K562 (cell line): ENCODE data around the gene RNF175. TPM values are rescaled to one million over a fixed set of nuclear protein-coding genes. Genes with fewer than 3 reads are reported as not detected.

ENCODE experiments used
- ATAC-seq: fragments of 200-7000 bp; cut with Tn5 transposase; 3 replicates; pipeline ENCODE4 v1.9.1; 2020; ENCODE audit warnings: moderate library complexity
- BruUV-seq: library from RNA; stranded (reverse); fragments of 400-500 nt; replicated peaks from 2 replicates; lab custom pipeline; 2021; lab: Mats Ljungman, UMichigan
- CTCF ChIA-PET: fragments of 300-600 bp; formaldehyde crosslinking; extraction: SDS; loops from one replicate; lab custom pipeline; 2021; ENCODE audit warnings: low intra/inter-chr PET ratio; lab: Yijun Ruan, JAX
- POLR2A ChIA-PET: fragments of 300-600, 350-650 bp; sonication (Branson Sonifier 250); formaldehyde crosslinking; extraction: SDS; loops from one replicate; lab custom pipeline; 2021; ENCODE audit warnings: antibody characterized with exemption, inconsistent platforms; lab: Yijun Ruan, JAX
- DNase-seq, 4 experiments: peaks; one replicate each; pipeline versions ENCODE4 v3.0.0 to v3.0.0-alpha.2; 2011 to 2018; ENCODE audit warnings: low spot score in 3 of 4, mixed read lengths in 3 of 4; ENCODE audit errors: extremely low read depth in 1 of 4
- FAIRE-seq: peaks from 2 replicates; lab custom pipeline; 2011; peaks lifted over from hg19 to GRCh38; lab: Jason Lieb, UNC
- H2AFZ ChIP-seq: 2 replicates; pipeline ENCODE4 v1.6.0; 2011; ENCODE audit warnings: low read depth, low read length, control low read depth, inconsistent platforms
- H3K27ac ChIP-seq: fragments of 200-600 bp; 3 replicates; pipeline ENCODE4 v1.8.0; 2011; ENCODE audit warnings: low read depth, mild to moderate bottlenecking, control low read depth, inconsistent platforms, low read length, moderate library complexity, mixed read lengths; ENCODE audit errors: extremely low read depth
- H3K27me3 ChIP-seq, 2 experiments: fragments of 300-600 bp in 1 of 2; 2 replicates in 1 of 2; 3 replicates in 1 of 2; pipeline versions ENCODE4 v1.6.0 to v1.8.0; 2011; ENCODE audit warnings: inconsistent platforms in 2 of 2, low read length in 2 of 2, mild to moderate bottlenecking in 1 of 2, mixed read lengths in 1 of 2, moderate library complexity in 1 of 2; ENCODE audit not compliant: control insufficient read depth in 2 of 2, insufficient read depth in 2 of 2
- H3K36me3 ChIP-seq: fragments of 300-600 bp; 3 replicates; pipeline ENCODE4 v1.8.0; 2011; ENCODE audit warnings: mild to moderate bottlenecking, low read length, inconsistent platforms; ENCODE audit not compliant: control insufficient read depth, insufficient read depth
- H3K4me1 ChIP-seq, 2 experiments: fragments of 200-600 bp in 1 of 2; replicated peaks in 1 of 2; 2 replicates in 1 of 2; 3 replicates in 1 of 2; pipeline versions ENCODE4 v1.5.1 to v1.8.0; 2011; ENCODE audit warnings: inconsistent platforms in 2 of 2, low read length in 2 of 2, mild to moderate bottlenecking in 1 of 2, mixed read lengths in 1 of 2, moderate library complexity in 1 of 2; ENCODE audit not compliant: control insufficient read depth in 2 of 2, insufficient read depth in 2 of 2
- H3K4me2 ChIP-seq: 2 replicates; pipeline ENCODE4 v1.6.1; 2011; ENCODE audit warnings: low read length, control low read depth, inconsistent platforms, mixed read lengths; ENCODE audit not compliant: insufficient read depth
- H3K4me3 ChIP-seq: fragments of 200-600 bp; sonication (generic), shearing (Covaris generic); 2 replicates; pipeline ENCODE4 v1.5.1; 2016; ENCODE audit warnings: control low read depth, inconsistent platforms
- H3K79me2 ChIP-seq: fragments of 200-600 bp; 3 replicates; pipeline ENCODE4 v1.8.0; 2011; ENCODE audit warnings: low read length, inconsistent platforms; ENCODE audit not compliant: control insufficient read depth, insufficient read depth
- H3K9ac ChIP-seq, 2 experiments: 2 replicates each; pipeline versions ENCODE4 v1.6.0 to v1.6.1; 2011; ENCODE audit warnings: low read depth in 2 of 2, low read length in 2 of 2, control low read depth in 1 of 2, inconsistent platforms in 1 of 2, mild to moderate bottlenecking in 1 of 2, mixed read lengths in 1 of 2; ENCODE audit not compliant: insufficient read depth in 1 of 2
- H3K9me1 ChIP-seq: one replicate; pipeline ENCODE4 v1.6.0; 2011; ENCODE audit warnings: inconsistent platforms, mild to moderate bottlenecking, low read length, moderate library complexity; ENCODE audit not compliant: control insufficient read depth, insufficient read depth
- H3K9me3 ChIP-seq: replicated peaks from 2 replicates; pipeline ENCODE4 v1.5.1; 2011; ENCODE audit warnings: low read depth, low read length, inconsistent platforms; ENCODE audit not compliant: control insufficient read depth, insufficient read depth
- H4K20me1 ChIP-seq: replicated peaks from 2 replicates; pipeline ENCODE4 v1.6.1; 2011; ENCODE audit warnings: low read length, inconsistent platforms, mixed read lengths; ENCODE audit not compliant: control insufficient read depth, insufficient read depth
- CBX8 ChIP-seq: fragments of 200-600 bp; sonication (generic); IDR thresholded peaks from 2 replicates; pipeline ENCODE4 v1.6.1; 2012; ENCODE audit warnings: borderline replicate concordance, mixed run types, low read depth, mild to moderate bottlenecking, moderate library complexity, mixed read lengths, low read length, control low read depth, inconsistent platforms; ENCODE audit not compliant: poor library complexity, severe bottlenecking; ENCODE audit errors: extremely low read depth
- FOSL1 ChIP-seq: fragments of 200-800 bp; sonication (Bioruptor generic); conservative IDR thresholded peaks from 2 replicates; pipeline ENCODE4 v1.6.1; 2016; ENCODE audit warnings: missing genetic modification characterization, missing compliant biosample characterization
- WGBS: fragments of 100-300 bp; shearing (Covaris generic); methylation state at CpG from one replicate; pipeline ENCODE4 v1.1.6; 2016; ENCODE audit warnings: low coverage, mixed read lengths; ENCODE audit not compliant: insufficient coverage; ENCODE audit errors: missing lambda C conversion rate; 5-methylcytosine and 5-hydroxymethylcytosine counted together
- in situ Hi-C: fragments of 300-500 bp; cut with MboI; formaldehyde crosslinking; loops from 4 replicates; pipeline ENCODE4 v1.15.0; 2018; ENCODE audit warnings: inconsistent platforms, mixed read lengths
- intact Hi-C: fragments of 100-400 bp; cut with micrococcal nuclease; formaldehyde crosslinking; loops from 2 replicates; pipeline ENCODE4 v1.14.2; 2022
- polyA plus RNA-seq, 8 experiments: library from polyadenylated mRNA; depleted of rRNA in 4 of 8; stranded (reverse) in 5 of 8; unstranded in 3 of 8; fragments of >200 nt; fragmentation: Nextera tagmentation in 2 of 8; fragmentation: Illumina TruSeq in 1 of 8; extraction: Ambion mirVana in 2 of 8; extraction: Trizol in 1 of 8; gene quantifications; 2 replicates each; pipeline versions ENCODE4 v1.2.1 to v1.2.3, GENCODE V29; 2011 to 2014; ENCODE audit warnings: inconsistent platforms in 1 of 8, missing spikeins in 1 of 8
- total RNA-seq, 7 experiments: library from RNA; depleted of rRNA in 6 of 7; stranded (reverse); fragments of >200 nt in 6 of 7; fragmentation: Illumina TruSeq in 2 of 7; extraction: Trizol in 2 of 7; gene quantifications; 2 replicates each; pipeline versions ENCODE4 v1.2.1 to v1.2.3, GENCODE V29; 2011 to 2021; ENCODE audit warnings: low replicate concordance in 1 of 7
- TF ChIP-seq, protein P1 (sequence below), 2 experiments: fragments of 450-650 bp in 1 of 2; sonication (generic) in 1 of 2; formaldehyde crosslinking in 1 of 2; IDR thresholded peaks in 1 of 2; conservative IDR thresholded peaks in 1 of 2; 2 replicates each; pipeline versions ENCODE4 v1.6.1 to v1.8.1; 2016 to 2023; ENCODE audit warnings: mild to moderate bottlenecking in 2 of 2, moderate library complexity in 2 of 2, inconsistent platforms in 1 of 2, missing genetic modification reagents in 1 of 2
- TF ChIP-seq, protein P2 (sequence below): fragments of 250-450 bp; sonication (Bioruptor Pico); IDR thresholded peaks from 2 replicates; pipeline ENCODE4 v1.5.0; 2021

Gene RNF175
- total and polyA plus RNA-seq, 9 of the 15 experiments (the other 6 are each of a cell fraction or from before 2014, with no cell fraction given): not detected

DNA sequence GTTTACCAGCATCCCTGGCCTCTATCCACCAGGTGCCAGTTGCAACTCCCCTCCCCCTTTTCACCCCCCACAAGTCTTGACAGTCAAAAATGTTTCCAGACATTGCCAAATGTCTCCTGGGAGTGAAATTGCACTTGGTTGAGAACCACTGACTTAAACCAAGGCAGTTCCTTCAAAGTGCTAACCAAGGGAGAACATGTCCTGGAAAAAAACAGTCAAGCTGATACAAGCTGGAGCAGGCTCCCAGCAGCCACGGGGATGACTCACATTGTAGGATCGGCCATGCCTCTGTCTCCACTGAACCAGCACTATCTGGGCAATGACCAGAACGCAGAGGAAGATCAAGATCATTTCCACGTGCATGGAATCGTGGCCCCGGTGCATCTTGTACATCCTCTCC, 11.4 kb downstream of the RNF175 start:
- no peaks in the 10 kb centered on the region for H3K36me3 ChIP-seq
- no peak overlapping the region for H3K9ac ChIP-seq
- 1% methylated on average over 6 of the region's 6 CpGs for WGBS
- no peaks in the 10 kb centered on the region for H3K9me3 ChIP-seq
- no TSS peak for BruUV-seq
- FAIRE-seq (no peak), ATAC-seq (no peak), DNase-seq (no peak)
- no peak overlapping the region for H3K4me3 ChIP-seq
- H3K79me2 ChIP-seq: no peaks in the 10 kb centered on the region
- POLR2A ChIA-PET: interaction anchor here (0.7 kb wide), 1 partner anchor 908 kb away, joined by 3 read pairs; no protein-coding TSS in a partner anchor
- H3K27ac ChIP-seq: no peak overlapping the region
- H3K4me1 ChIP-seq: no peaks in the 10 kb centered on the region
- no peak overlapping the region for H2AFZ ChIP-seq
- H3K27me3 ChIP-seq: peaks cover 4 to 22% of the 10 kb centered on the region in 2 experiments
- intact Hi-C loops: no loop called here
- no peaks in the 10 kb centered on the region for H4K20me1 ChIP-seq
- TF ChIP-seq, protein P1, sequence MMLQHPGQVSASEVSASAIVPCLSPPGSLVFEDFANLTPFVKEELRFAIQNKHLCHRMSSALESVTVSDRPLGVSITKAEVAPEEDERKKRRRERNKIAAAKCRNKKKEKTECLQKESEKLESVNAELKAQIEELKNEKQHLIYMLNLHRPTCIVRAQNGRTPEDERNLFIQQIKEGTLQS (IDR thresholded peaks at IDR 0.05): 0 out of 2 replicates have a peak, but pooled peaks have one; percentile 14
- TF ChIP-seq, protein P1 (CRISPR knock-in tag; conservative IDR thresholded peaks at IDR 0.05): no peak
- TF ChIP-seq FOSL1 (tag) (peak; percentile 48; the same call in 1 of the 2 replicates), CBX8 (no peak)
- TF ChIP-seq, protein P2, sequence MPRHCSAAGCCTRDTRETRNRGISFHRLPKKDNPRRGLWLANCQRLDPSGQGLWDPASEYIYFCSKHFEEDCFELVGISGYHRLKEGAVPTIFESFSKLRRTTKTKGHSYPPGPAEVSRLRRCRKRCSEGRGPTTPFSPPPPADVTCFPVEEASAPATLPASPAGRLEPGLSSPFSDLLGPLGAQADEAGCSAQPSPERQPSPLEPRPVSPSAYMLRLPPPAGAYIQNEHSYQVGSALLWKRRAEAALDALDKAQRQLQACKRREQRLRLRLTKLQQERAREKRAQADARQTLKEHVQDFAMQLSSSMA: no peak
- TF ChIP-seq, all 486 proteins: peak for 2
- in situ Hi-C loops: no loop called here
- CTCF ChIA-PET: no interaction called here
- Histone ChIP-seq H3K9me1 (no peaks in the 10 kb centered on the region), H3K4me2 (no peak overlapping the region)
